ENCODE results near the gene DYNC1I1.

The DYNC1I1 gene

DNA sequence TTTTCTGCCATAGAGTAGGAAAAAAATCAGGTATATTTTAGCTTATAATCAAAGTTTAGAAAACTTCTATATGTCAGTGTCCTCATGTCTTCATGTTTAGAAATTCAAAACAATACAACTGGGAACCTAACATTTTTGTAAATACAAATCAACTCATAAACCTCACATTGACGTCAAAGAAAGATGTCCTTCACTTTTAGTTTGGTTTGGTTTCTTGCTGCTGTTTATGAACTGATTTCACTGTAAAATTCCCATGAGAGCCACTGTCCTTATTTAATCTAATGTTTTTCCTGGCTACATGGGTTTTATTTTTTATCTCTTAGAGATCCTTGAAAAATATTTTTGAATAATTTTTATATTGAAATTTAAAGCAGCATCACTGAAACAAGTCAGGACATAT is 208.4 kb downstream of the DYNC1I1 start:
- H3K27me3 ChIP-seq (ENCODE audit: insufficient read depth, insufficient read length): no peaks in the 10 kb centered on the region
- H3K4me3 ChIP-seq (ENCODE audit: insufficient read length, low read depth): no peak overlapping the region
- no peaks in the 10 kb centered on the region for H3K4me1 ChIP-seq (ENCODE audit: insufficient read depth, insufficient read length)
- no peaks in the 10 kb centered on the region for H3K9me3 ChIP-seq (ENCODE audit: insufficient read depth, low read length)
- H3K9ac ChIP-seq (ENCODE audit: insufficient read length, low read depth): no peak overlapping the region
- no peaks in the 10 kb centered on the region for H3K36me3 ChIP-seq (ENCODE audit: insufficient read depth, insufficient read length, low read length)
- no peak for DNase-seq (ENCODE audit: low read depth, low spot score)
- TF ChIP-seq ZNF274 (IDR thresholded peaks at IDR 0.05; ENCODE audit: low read depth, low read length) (no peak), YY1 (IDR thresholded peaks at IDR 0.05; ENCODE audit: insufficient read depth, insufficient read length) (no peak)

DNA sequence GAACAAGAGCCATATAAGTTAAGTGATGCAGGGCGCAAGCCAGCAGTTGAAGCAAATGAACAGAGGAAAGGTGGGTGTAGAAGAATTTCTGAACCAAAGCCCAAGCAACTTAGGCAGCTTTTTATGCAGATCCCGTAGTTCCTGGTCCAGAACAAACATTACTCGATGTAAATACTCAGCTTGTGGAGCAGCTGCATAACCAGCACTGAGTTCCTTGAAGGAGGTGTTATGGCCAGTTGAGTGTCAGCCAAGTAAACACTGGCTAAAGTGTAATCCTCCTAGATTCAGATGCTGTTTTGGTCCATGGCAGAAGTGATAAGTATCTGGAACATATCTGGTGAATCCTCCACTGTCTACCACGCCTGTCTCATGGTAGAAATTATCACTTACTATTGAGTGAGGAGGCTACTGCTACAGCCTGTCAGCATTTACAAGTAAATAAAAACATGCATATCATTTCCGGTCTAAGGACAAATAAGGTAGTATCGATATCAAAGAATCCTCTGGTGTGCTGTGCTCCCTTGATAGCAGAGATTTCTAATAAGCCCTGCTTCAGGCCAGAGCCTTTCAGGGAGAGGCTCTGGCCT is 213.9 kb downstream of the DYNC1I1 start:
- TF ChIP-seq SUZ12 (IDR thresholded peaks at IDR 0.05; ENCODE audit: extremely low read depth, insufficient read depth, insufficient read length) (no peak), ZNF274 (IDR thresholded peaks at IDR 0.05; ENCODE audit: low read depth, low read length) (no peak), YY1 (IDR thresholded peaks at IDR 0.05; ENCODE audit: insufficient read depth, insufficient read length) (no peak)
- no peak overlapping the region for H3K4me3 ChIP-seq (ENCODE audit: insufficient read length, low read depth)
- no peaks in the 10 kb centered on the region for H3K4me1 ChIP-seq (ENCODE audit: insufficient read depth, insufficient read length)
- H3K36me3 ChIP-seq (ENCODE audit: insufficient read depth, insufficient read length, low read length): no peaks in the 10 kb centered on the region
- no peaks in the 10 kb centered on the region for H3K9me3 ChIP-seq (ENCODE audit: insufficient read depth, low read length)
- no peaks in the 10 kb centered on the region for H3K27me3 ChIP-seq (ENCODE audit: insufficient read depth, insufficient read length)
- no peak for DNase-seq (ENCODE audit: low read depth, low spot score)
- no peak overlapping the region for H3K9ac ChIP-seq (ENCODE audit: insufficient read length, low read depth)

DNA sequence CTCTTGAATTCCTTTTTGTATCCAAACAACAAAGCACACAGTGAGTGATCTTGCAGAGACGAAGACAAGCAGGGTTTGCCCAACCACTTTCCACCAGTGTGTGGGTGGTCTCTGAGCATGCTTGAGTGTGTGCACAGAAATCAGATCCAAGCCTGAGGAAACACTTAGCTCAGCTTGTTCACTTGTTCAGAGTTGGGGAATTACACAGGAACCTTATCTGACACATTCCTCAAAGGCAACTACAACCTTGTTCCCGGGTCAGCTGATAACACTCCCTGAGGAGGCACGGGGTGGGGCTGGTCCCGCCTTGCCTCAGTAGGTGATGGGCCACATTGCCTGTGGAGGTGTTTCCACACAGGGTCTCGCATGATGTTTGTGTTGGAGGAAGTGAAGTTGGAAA is 216.9 kb downstream of the DYNC1I1 start:
- Histone ChIP-seq H3K4me3 (ENCODE audit: insufficient read length, low read depth) (no peak overlapping the region), H3K9me3 (ENCODE audit: insufficient read depth, low read length) (no peaks in the 10 kb centered on the region), H3K27me3 (ENCODE audit: insufficient read depth, insufficient read length) (no peaks in the 10 kb centered on the region), H3K9ac (ENCODE audit: insufficient read length, low read depth) (no peak overlapping the region), H3K4me1 (ENCODE audit: insufficient read depth, insufficient read length) (no peaks in the 10 kb centered on the region), H3K36me3 (ENCODE audit: insufficient read depth, insufficient read length, low read length) (no peaks in the 10 kb centered on the region)
- DNase-seq (ENCODE audit: low read depth, low spot score): no peak
- no peak for TF ChIP-seq YY1 (IDR thresholded peaks at IDR 0.05; ENCODE audit: insufficient read depth, insufficient read length)
- TF ChIP-seq SUZ12 (IDR thresholded peaks at IDR 0.05; ENCODE audit: extremely low read depth, insufficient read depth, insufficient read length): no peak
- TF ChIP-seq ZNF274 (IDR thresholded peaks at IDR 0.05; ENCODE audit: low read depth, low read length): no peak

DNA sequence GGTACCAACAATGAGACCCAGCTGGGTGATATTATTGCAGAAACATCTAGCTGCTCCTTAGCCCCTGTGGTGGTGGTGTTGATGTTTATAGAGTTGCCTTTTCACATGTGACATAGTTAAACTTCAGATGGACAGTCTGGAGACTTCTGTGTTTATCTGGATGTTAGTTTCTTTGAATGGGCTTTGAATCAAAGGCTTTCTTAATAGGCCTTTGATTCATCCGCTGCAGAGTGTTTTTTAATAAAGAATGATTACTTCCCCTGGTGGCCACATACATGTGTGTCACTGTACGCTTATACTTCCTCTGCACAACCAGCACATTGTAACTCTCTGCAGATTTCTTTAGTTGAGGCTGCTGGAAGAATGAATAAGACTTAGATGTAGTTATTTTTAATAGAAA is 221.0 kb downstream of the DYNC1I1 start:
- no peak for DNase-seq (ENCODE audit: low read depth, low spot score)
- H3K9me3 ChIP-seq (ENCODE audit: insufficient read depth, low read length): no peaks in the 10 kb centered on the region
- no peak overlapping the region for H3K9ac ChIP-seq (ENCODE audit: insufficient read length, low read depth)
- no peaks in the 10 kb centered on the region for H3K36me3 ChIP-seq (ENCODE audit: insufficient read depth, insufficient read length, low read length)
- no peaks in the 10 kb centered on the region for H3K27me3 ChIP-seq (ENCODE audit: insufficient read depth, insufficient read length)
- H3K4me1 ChIP-seq (ENCODE audit: insufficient read depth, insufficient read length): no peaks in the 10 kb centered on the region
- H3K4me3 ChIP-seq (ENCODE audit: insufficient read length, low read depth): no peak overlapping the region
- no peak for TF ChIP-seq YY1 (IDR thresholded peaks at IDR 0.05; ENCODE audit: insufficient read depth, insufficient read length)
- TF ChIP-seq SUZ12 (IDR thresholded peaks at IDR 0.05; ENCODE audit: extremely low read depth, insufficient read depth, insufficient read length): no peak
- no peak for TF ChIP-seq ZNF274 (IDR thresholded peaks at IDR 0.05; ENCODE audit: low read depth, low read length)

DNA sequence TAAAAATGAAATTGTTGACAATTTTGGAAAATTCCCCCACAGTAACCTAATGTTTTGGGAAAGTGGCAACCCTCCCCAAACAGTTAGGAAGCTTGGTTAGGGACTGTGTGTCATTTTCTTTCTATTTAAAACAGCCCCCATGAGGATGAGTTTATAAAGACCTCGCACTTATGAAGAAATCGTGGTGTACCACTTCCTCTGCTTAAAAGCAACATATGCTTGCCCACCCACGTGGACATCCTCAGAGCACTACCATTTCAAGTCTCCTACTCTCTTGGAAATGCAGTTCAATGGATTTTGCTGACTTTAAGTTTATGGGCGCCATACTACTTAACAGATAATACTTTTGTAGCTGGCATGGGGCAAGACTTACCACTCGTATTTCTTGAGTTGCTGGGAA is 223.8 kb downstream of the DYNC1I1 start:
- Histone ChIP-seq H3K9me3 (ENCODE audit: insufficient read depth, low read length) (no peaks in the 10 kb centered on the region), H3K27me3 (ENCODE audit: insufficient read depth, insufficient read length) (no peaks in the 10 kb centered on the region), H3K4me1 (ENCODE audit: insufficient read depth, insufficient read length) (no peaks in the 10 kb centered on the region), H3K4me3 (ENCODE audit: insufficient read length, low read depth) (no peak overlapping the region), H3K36me3 (ENCODE audit: insufficient read depth, insufficient read length, low read length) (no peaks in the 10 kb centered on the region), H3K9ac (ENCODE audit: insufficient read length, low read depth) (no peak overlapping the region)
- TF ChIP-seq YY1 (IDR thresholded peaks at IDR 0.05; ENCODE audit: insufficient read depth, insufficient read length): no peak
- no peak for TF ChIP-seq ZNF274 (IDR thresholded peaks at IDR 0.05; ENCODE audit: low read depth, low read length)
- no peak for TF ChIP-seq SUZ12 (IDR thresholded peaks at IDR 0.05; ENCODE audit: extremely low read depth, insufficient read depth, insufficient read length)
- DNase-seq (ENCODE audit: low read depth, low spot score): no peak

DNA sequence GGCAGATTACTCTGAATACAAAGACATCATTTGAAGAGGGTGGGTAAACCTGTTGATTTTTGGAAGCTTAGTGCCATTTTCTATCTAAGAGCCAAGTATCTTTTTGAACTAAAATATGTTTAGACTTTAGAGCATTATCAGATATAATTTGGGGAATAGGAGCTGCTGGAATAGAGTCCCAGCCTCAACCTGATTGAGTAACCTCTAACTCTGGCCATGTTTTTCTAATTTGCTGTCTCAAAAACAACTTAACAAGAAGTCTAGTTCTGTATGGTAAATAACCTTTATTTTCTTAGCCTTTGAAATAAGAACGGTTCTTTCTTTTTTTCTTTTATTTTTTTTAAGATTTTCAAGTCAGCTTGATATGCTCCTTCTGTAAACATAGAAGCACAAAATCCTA is 224.5 kb downstream of the DYNC1I1 start:
- Histone ChIP-seq H3K9ac (ENCODE audit: insufficient read length, low read depth) (no peak overlapping the region), H3K4me3 (ENCODE audit: insufficient read length, low read depth) (no peak overlapping the region), H3K27me3 (ENCODE audit: insufficient read depth, insufficient read length) (no peaks in the 10 kb centered on the region), H3K9me3 (ENCODE audit: insufficient read depth, low read length) (no peaks in the 10 kb centered on the region), H3K36me3 (ENCODE audit: insufficient read depth, insufficient read length, low read length) (no peaks in the 10 kb centered on the region), H3K4me1 (ENCODE audit: insufficient read depth, insufficient read length) (no peaks in the 10 kb centered on the region)
- no peak for DNase-seq (ENCODE audit: low read depth, low spot score)
- TF ChIP-seq ZNF274 (IDR thresholded peaks at IDR 0.05; ENCODE audit: low read depth, low read length): no peak

DNA sequence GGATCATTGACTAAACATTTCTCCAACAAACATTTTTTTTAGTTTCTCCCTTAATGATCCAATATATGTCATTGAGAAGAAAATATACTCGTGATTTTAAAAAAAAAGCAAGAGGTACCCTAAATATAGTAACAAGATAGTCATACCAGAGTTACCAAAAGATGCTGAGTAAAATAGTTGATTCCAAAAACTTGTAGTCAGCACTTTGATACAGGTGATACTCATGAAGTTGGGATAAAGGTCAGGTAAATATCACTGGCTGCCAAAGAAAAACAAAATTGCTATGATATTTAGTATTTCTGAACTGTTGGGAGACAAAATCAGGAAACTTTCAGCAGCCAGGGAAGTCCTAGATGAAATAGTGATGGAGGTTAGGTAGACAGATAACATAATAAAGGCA is 225.3 kb downstream of the DYNC1I1 start:
- H3K27me3 ChIP-seq (ENCODE audit: insufficient read depth, insufficient read length): no peaks in the 10 kb centered on the region
- H3K36me3 ChIP-seq (ENCODE audit: insufficient read depth, insufficient read length, low read length): no peaks in the 10 kb centered on the region
- no peak for DNase-seq (ENCODE audit: low read depth, low spot score)
- no peaks in the 10 kb centered on the region for H3K9me3 ChIP-seq (ENCODE audit: insufficient read depth, low read length)
- H3K4me1 ChIP-seq (ENCODE audit: insufficient read depth, insufficient read length): no peaks in the 10 kb centered on the region
- TF ChIP-seq ZNF274 (IDR thresholded peaks at IDR 0.05; ENCODE audit: low read depth, low read length) (no peak), SUZ12 (IDR thresholded peaks at IDR 0.05; ENCODE audit: extremely low read depth, insufficient read depth, insufficient read length) (no peak), YY1 (IDR thresholded peaks at IDR 0.05; ENCODE audit: insufficient read depth, insufficient read length) (no peak)
- no peak overlapping the region for H3K4me3 ChIP-seq (ENCODE audit: insufficient read length, low read depth)
- H3K9ac ChIP-seq (ENCODE audit: insufficient read length, low read depth): no peak overlapping the region

DNA sequence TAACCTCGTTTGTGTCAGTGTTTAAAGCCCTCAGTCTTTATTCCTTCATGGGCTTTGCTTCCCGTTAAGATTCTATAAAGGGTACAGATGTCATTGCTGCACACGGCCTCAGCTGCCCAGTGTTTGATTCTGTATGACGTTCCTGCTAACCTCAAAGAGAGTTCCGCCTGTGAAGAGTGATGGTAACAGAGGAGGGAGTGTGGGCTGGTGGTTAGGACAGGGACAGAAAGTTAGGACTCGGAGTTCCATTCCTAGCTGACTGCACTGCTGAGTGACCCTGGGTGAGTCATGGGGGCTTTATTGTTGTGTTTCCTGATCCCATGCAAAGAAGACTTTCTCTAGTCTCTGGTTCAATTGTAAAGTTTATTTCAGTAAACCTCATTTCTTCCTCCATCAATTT is 227.1 kb downstream of the DYNC1I1 start:
- H3K36me3 ChIP-seq (ENCODE audit: insufficient read depth, insufficient read length, low read length): no peaks in the 10 kb centered on the region
- H3K4me1 ChIP-seq (ENCODE audit: insufficient read depth, insufficient read length): no peaks in the 10 kb centered on the region
- no peaks in the 10 kb centered on the region for H3K9me3 ChIP-seq (ENCODE audit: insufficient read depth, low read length)
- TF ChIP-seq YY1 (IDR thresholded peaks at IDR 0.05; ENCODE audit: insufficient read depth, insufficient read length) (no peak), ZNF274 (IDR thresholded peaks at IDR 0.05; ENCODE audit: low read depth, low read length) (no peak), SUZ12 (IDR thresholded peaks at IDR 0.05; ENCODE audit: extremely low read depth, insufficient read depth, insufficient read length) (no peak)
- no peak overlapping the region for H3K4me3 ChIP-seq (ENCODE audit: insufficient read length, low read depth)
- DNase-seq (ENCODE audit: low read depth, low spot score): no peak
- no peak overlapping the region for H3K9ac ChIP-seq (ENCODE audit: insufficient read length, low read depth)
- no peaks in the 10 kb centered on the region for H3K27me3 ChIP-seq (ENCODE audit: insufficient read depth, insufficient read length)
